HG03280 (cell line): ENCODE measurements around the gene RPS6KA5.
"Not testable (repeated sequence)": the region's sequence is repeated elsewhere in the genome, so short reads cannot be mapped to it uniquely, and the experiment has no call there.

ENCODE experiments used
- ATAC-seq: cut with Tn5 transposase; IDR thresholded peaks from one replicate; pipeline ENCODE4 v1.9.1; 2021; ENCODE audit warnings: mild to moderate bottlenecking, moderate library complexity; ENCODE audit not compliant: unreplicated experiment

Gene RPS6KA5

GRCh38 chr14:91060351-91061055 lies at the start of gene RPS6KA5:
Gene RPS6KA5 (minus strand): TSS chr14:91060641. CDS start chr14:91060434, 207 bp downstream.
- peak; percentile 86 for ATAC-seq

DNA sequence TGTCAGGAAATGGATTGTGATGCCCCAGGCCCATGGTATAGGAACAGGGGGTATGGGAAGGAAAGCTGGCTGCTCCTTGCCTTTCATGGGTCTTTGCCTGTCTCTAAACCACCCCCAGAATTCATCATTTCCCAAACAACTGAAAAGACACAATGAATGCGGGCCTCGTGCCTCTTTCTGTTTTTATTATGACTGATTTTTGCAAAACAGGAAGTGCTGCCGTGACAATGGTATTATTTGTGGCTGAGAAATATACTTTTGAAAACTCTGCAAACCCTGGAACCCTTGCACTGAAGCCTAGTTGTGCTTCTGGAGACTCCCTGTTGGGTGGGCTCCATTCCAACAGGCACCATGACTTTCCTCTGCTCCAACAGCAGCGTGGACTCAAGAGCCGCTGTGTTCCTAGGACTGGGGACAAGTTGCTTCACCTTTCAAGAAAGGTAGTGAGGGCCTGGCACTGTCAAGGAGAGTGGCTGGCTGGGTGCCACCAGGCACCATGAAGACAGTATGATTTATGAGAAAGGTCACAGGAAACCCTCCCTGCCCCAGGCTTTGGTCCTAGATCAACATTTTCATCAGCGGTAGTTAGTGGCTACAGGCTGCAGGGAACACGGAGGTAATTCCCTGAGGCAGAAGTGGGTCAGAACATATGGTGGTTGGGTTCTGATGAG lies 48.6 kb upstream of the RPS6KA5 start:
- no peak for ATAC-seq

DNA sequence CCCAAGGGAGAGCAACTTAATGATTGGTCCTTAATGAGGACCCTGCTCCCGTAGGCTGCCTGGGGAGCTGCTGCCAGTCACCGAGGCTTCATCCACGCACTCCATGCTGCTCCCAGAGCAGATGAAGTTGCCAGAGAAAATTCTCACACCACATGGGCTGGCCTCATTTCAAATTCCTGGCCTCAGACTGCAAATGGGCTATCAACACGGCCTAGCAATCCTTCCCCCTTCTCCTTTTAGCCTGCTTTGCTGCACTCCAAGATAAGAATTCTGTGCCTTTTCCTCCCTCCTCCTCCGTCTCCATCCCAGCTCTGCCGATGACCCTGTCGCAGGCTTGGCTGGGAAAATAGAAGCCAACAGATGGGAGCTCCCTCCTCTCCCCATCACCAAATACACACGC lies 42.7 kb upstream of the RPS6KA5 start:
- no peak for ATAC-seq

GRCh38 chr14:91100102-91100501 lies 39.7 kb upstream of the RPS6KA5 start:
- ATAC-seq: no peak

DNA sequence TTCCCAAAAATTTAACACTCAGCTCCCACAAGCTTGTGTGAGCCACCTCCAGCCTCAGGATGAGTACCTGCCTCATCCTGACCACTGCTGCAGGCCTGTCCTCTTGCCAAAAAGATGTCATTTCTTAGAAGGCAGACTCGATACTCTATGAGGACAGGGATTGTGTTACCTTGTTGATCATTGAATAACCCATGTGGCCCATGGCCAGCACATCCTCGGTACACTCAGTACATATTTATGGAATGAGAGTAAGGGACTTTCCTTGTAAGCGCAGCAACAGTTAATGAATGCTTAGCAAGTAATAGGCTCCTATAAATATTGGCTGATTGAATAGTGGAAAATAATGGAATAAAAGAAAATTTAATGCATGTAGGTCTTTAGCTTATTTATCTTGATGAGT lies 38.1 kb upstream of the RPS6KA5 start:
- no peak for ATAC-seq

DNA sequence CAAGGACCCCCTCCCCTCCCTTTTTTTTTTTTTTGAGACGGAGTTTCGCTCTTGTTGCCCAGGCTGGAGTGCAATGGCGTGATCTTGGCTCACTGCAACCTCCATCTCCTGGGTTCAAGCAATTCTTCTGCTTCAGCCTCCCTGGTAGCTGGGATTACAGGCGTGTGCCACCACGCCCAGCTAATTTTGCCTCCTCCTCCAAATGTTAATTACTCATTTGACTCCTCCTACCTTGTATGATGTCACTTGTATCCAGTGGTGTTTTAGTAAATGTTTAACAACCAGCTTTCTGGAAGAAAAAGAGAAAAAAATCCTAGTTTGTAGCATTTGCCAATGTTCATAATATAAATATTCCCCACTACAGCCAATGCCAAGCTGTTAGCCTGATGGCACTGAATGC lies 37.2 kb upstream of the RPS6KA5 start:
- not testable (repeated sequence) for ATAC-seq

- no peak for ATAC-seq
Observed at GRCh38 chr14:91095178-91095577, 34.7 kb upstream of the RPS6KA5 start.

GRCh38 chr14:91094772-91095171 lies 34.3 kb upstream of the RPS6KA5 start:
- ATAC-seq: no peak

DNA sequence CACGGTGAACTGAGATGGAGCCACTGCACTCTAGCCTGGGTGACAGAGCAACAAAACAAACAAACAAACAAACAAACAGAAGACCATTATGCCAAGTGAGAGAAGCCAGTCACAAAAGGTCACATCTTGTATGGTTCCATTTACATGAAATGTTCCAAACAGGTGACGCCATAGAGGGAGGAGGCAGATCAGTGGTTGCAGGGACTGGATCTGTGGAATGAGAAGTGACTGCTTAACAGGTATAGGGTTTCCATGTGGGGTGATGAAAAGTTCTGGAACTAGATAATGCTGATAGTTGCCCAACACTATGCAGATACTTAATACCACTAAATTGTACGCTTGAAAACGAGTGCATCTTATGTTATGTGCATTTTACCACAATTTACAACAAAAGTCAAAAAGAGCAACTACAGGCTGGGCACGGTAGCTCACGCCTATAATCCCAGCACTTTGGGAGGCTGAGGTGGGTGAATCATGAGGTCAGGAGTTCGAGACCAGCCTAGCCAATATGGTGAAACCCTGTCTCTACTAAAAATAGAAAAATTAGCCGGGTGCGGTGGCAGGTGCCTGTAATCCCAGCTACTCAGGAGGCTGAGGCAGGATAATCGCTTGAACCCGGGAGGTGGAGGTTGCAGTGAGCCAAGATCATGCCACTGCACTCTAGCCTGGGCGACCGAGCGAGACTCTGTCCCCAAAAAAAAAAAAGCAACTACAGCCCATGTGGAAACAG lies 33.5 kb upstream of the RPS6KA5 start:
- ATAC-seq: not testable (repeated sequence)

DNA sequence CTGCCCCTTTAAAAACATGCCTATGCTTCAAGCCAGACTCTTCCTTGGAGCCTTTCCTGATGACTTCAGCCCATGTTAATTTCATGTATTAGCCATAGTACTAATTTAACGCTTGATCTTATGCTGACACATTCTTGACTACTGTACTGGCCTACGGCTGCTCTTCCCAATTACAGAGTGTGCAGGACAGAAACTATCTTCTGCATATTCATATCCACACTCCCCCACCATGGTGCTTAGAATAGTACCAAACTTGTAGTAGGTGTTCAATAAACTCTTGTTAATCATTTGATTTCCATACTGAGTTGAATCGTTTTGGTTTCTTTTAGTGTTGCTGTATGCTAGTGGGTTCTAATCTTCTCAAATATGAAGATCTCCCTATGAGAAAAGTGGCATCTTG lies 31.6 kb upstream of the RPS6KA5 start:
- ATAC-seq: no peak

GRCh38 chr14:91090743-91091142 lies 30.3 kb upstream of the RPS6KA5 start:
- ATAC-seq: no peak

GRCh38 chr14:91089958-91090535 lies 29.6 kb upstream of the RPS6KA5 start:
- ATAC-seq: no peak

- ATAC-seq: no peak
Observed at GRCh38 chr14:91088585-91089235, 28.3 kb upstream of the RPS6KA5 start.

GRCh38 chr14:91087470-91087869 lies 27.0 kb upstream of the RPS6KA5 start:
- ATAC-seq: not testable (repeated sequence)

GRCh38 chr14:91084516-91084915 lies 24.1 kb upstream of the RPS6KA5 start:
- no peak for ATAC-seq

GRCh38 chr14:91082282-91082681 lies 21.8 kb upstream of the RPS6KA5 start:
- ATAC-seq: no peak

GRCh38 chr14:91080071-91080470 lies 19.6 kb upstream of the RPS6KA5 start:
- ATAC-seq: no peak

DNA sequence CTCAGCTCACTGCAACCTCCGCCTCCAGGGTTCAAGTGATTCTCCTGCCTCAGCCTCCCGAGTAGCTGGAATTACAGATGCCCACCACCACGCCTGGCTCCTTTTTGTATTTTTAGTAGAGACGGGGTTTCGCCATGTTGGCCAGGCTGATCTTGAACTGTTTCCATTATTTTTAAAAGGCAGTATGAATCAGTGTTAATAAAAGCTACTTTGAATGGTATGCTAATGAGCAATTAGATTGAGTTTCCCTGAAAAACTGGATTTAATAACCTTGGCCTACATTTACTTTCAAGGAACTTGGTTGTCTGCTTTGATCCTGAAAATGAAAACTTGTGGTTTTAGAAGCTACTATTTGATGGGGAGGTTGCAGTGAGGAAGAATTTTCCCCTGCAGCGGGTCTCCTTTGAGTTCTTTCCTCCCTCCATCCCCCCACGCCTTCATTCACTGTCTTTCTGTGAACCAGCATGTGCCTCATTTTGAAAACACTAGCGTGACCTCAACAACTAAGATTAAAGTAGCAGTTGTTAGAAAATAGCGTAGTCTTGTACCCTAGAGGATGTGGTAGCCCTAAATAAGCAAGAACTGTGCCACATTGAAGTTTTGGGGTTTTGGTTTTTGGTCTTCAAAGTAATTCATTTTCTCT lies 17.8 kb upstream of the RPS6KA5 start:
- peak; percentile 55 for ATAC-seq

GRCh38 chr14:91075553-91075952 lies 15.1 kb upstream of the RPS6KA5 start:
- ATAC-seq: no peak

GRCh38 chr14:91070572-91070971 lies 10.1 kb upstream of the RPS6KA5 start:
- no peak for ATAC-seq
